Stimulated activated CD4-positive, alpha-beta T cell treated with anti-CD3 and anti-CD28 coated beads, Interleukin-1b, Interleukin-23, amount 100 ng/mL, for 4 hours (primary cell): ENCODE data around the gene DCP1A.
"Not testable (repeated sequence)": the region's sequence is repeated elsewhere in the genome, so short reads cannot be mapped to it uniquely, and the experiment has no call there.

Source experiments
- DNase-seq, 2 donors: peaks; one replicate each; pipeline ENCODE4 v3.0.0-alpha.2; 2020; ENCODE audit warnings: low read depth in 2 of 2

DCP1A gene

GRCh38 chr3:53328746-53329145 is 18.6 kb downstream of the DCP1A start:
- no peak for DNase-seq

- DNase-seq, result not testable (repeated sequence)
Observed at GRCh38 chr3:53327986-53328385, 19.4 kb downstream of the DCP1A start.

DNA sequence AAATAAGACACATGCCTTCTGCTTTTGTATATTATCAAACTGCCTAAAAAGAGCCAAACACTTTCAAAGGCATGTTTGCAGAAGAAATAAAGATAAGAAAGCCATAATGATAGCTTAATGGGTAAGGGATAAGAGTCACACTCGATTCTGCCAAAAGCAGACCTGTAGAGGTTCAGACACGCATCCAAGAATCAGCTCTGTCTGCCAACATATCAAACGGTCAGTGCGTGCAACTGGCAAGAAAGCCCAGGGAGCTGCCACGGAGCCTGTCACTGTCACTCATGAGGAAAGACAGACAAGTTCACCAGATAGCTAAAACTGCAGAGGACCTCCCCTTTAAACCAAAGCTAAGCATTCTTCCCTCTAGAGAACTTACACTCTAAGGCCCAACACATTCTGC is 23.2 kb downstream of the DCP1A start:
- DNase-seq, result no peak

GRCh38 chr3:53320697-53321096 is 26.6 kb downstream of the DCP1A start:
- DNase-seq, result no peak

DNA sequence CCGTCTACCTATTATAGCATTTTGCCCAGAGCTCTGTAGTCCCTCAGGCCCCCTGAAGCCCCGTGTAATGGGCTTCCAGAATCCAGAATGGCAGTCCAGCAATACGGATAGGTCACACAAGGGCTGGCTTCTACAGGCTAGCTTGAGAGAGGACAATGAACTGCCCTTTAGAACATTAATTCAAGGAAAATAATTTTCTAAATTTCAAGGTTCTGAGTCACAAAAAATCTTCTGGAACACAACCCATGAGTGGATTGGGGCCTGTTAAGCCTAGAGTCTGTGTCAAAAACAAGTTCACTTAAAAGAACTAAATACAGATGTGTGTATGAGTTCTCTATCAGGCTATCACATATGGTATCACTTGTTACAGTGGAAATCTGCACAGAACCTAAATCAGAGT is 28.8 kb downstream of the DCP1A start:
- DNase-seq, result no peak

DNA sequence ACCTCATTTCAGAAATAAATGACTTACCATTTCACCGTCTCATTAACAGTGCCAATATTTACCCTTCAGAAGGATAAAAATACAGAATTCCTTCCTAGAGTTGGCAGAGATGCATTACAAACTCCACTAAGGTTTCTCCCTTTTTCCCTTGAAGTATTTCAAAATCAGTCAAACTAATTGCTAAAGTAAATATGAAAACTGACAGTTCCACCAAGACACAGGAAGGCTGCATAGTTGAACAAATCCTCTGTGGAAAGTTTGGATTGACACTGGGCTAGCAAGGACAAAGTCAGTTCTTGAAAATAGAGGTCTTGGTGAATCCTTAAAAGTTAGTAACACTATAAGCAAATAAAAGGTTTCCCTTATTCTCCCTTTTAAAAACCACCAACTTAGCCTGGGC is 34.5 kb downstream of the DCP1A start:
- DNase-seq, result no peak

GRCh38 chr3:53311882-53312281 is 35.5 kb downstream of the DCP1A start:
- DNase-seq, result no peak

DNA sequence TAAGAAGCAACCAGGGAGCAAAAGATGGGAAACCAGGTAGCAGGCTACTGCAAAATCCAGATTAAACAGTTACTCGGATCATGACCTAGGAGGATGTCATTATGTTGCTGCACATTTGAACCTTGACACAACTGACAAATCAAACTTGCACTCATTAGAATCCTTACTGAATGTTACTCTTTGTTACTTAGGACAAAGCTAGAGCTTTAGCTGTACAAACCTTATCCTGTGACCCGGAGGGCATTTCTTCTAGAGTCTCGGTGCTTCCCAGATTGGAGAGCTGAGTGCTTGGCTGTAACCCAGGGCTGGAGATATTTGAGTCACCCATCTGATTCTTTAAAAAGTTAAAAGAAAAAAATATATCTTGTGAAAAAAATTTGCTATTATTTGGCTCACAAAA is 43.4 kb downstream of the DCP1A start:
- no peak for DNase-seq

GRCh38 chr3:53303549-53303948 is 43.8 kb downstream of the DCP1A start:
- no peak for DNase-seq

DNA sequence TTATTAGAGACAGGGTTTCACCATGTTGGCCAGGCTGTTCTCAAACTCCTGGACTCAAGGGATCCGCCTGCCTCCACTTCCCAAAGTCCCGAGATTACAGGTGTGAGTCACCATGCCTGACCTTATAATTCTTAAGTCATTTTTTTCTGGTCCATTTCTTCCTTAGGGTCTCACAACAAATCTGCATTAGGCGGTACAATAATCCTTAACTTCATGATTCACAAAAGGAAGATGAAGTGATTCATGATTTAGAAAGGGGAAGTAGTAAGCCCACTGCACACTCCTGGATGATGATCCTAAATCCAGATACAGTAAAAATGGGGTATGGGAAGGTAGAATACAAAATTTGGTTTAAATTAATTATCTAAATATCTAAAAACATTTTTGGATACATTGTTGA is 46.5 kb downstream of the DCP1A start:
- no peak for DNase-seq

GRCh38 chr3:53299611-53300023 is 47.7 kb downstream of the DCP1A start:
- DNase-seq, result peak in 1 of 2 donors; percentile 4

DNA sequence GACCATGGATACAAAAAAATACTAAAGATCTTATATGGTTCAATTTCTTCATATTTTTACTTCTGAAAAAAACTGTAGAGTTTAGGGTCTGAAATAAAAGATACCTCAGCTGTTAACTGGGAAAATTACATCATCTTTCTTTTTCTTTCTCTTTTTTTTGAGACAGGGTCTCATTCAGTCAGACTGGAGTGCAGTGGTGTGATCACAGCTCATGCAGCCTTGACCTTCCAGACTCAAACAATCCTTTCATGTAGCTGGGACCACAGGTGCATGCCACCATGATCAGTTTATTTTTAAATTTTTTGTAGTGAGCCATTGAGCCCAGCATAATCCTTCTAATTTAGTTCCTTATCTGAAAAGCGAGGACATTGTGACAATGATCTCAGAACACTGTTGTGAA is 51.9 kb downstream of the DCP1A start:
- no peak for DNase-seq

GRCh38 chr3:53293867-53294266 is 53.5 kb downstream of the DCP1A start:
- no peak for DNase-seq

DNA sequence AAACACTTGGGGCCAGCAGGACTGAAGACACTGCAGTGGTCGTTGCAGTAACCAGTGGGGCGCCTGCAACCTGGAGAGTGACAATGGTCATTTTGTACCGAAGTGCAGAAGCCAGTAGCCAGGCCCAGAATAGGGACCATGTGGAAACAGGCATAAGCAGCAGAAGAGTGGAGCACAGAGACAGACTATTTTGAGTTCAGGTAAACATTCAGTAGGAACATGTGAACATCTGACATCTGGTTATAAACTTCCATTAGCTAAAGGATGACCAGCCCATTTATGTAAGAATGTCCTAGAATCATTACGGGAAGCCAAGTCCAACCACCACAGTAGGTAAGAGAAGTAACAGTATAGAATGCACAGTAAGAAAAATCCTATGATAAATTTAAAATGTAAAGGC is 59.1 kb downstream of the DCP1A start:
- DNase-seq, result no peak

DNA sequence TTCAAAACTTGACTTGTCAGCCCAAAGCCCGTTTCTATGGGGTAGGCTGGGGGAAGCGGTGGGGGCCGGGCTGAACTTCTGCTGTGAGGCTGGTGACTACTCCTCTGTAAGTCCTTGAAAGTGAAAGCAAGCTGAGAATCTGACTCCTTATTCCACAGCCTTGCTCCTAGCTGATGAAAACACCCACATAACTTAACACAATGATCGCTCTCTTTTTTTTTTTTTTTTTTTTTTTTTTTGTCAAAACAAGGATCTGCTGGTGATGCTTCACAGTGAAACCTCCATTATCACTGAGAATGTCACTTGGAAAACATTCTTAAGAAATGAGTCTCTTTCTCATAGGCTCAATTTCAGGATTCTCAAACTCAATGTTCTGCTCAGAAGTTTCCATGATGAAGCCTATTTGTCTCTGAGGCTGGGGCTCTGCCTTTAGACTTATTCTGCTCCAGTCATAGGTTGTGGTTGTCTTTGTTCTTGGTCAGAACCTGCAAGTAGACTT is 60.2 kb downstream of the DCP1A start:
- DNase-seq, result no peak

- no peak for DNase-seq
Observed at GRCh38 chr3:53286727-53287126, 60.6 kb downstream of the DCP1A start.

DNA sequence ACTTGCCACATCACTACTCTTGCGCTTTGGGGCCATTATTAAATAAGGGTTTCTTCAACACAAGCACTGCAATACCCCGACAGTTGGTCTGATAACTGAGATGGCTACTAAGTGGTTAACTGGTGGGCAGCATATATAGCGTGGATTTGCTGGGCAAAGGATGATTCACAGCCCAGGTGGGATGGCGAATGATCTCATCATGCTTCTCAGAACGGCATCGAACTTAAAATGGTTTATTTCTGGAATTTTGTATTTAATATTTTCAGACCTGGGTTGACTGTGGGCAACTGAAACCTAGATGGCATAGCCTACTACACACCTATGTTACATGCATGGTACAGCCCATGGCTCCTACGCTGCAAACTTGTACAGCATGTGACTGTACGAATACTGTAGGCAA is 64.8 kb downstream of the DCP1A start:
- no peak for DNase-seq

- DNase-seq, result no peak
Observed at GRCh38 chr3:53278667-53279066, 68.7 kb downstream of the DCP1A start.

- DNase-seq, result no peak
Observed at GRCh38 chr3:53274938-53275605, 72.3 kb downstream of the DCP1A start.

- no peak for DNase-seq
Observed at GRCh38 chr3:53273146-53273670, 74.1 kb downstream of the DCP1A start.

- no peak for DNase-seq
Observed at GRCh38 chr3:53269888-53270880, 77.2 kb downstream of the DCP1A start.

DNA sequence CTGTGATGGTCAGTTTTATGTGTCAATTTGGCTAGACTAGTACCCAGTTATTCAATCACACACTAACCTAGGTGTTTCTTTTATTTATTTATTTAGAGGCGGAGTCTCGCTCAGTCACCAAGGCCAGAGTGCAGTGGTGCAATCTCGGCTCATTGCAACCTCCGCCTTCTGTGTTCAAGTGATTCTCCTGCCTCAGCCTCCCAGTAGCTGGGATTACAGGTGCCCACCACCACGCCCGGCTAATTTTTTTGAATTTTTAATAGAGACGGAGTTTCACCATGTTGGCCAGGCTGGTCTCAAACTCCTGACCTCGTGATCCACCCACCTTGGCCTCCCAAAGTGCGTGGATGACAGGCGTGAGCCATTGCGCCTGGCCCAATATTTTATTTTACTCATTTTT is 78.2 kb downstream of the DCP1A start:
- DNase-seq, result not testable (repeated sequence)

DNA sequence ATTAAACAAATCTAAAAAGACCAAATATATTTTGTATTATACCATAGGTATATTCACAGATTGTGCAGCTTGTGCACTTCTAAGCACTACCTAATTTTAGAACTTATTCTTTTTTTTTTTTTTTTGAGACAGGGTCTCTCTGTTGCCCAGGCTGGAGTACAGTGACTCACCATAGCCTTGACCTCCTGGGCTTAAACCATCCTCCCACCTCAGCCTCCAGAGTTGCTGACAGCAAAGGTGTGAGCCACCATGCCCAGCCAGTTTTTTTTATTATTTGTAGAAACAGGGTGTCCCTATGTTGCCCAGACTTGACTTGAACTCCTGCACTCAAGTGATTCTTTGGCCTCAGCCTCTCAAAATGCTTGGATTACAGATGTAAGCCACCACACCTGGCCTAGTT is 79.6 kb downstream of the DCP1A start:
- DNase-seq, result no peak
